DOHH2 (cell line): Measurements from ENCODE around the gene CCN6.
"Not testable (repeated sequence)": the region's sequence is repeated elsewhere in the genome, so short reads cannot be mapped to it uniquely, and the experiment has no call there.

Experiments used
- H3F3A ChIP-seq: fragments of 200-600 bp; sonication (generic), shearing (Covaris generic); 2 replicates; pipeline ENCODE4 v1.6.0; 2016; ENCODE audit warnings: antibody characterized with exemption, mild to moderate bottlenecking; ENCODE audit not compliant: control insufficient read depth, insufficient read depth
- H3K27ac ChIP-seq: fragments of 200-600 bp; sonication (generic); 2 replicates; pipeline ENCODE4 v1.5.1; 2014; ENCODE audit warnings: low read depth, mild to moderate bottlenecking, low read length, moderate library complexity
- H3K27me3 ChIP-seq: fragments of 200-600 bp; sonication (generic); 2 replicates; pipeline ENCODE4 v1.6.1; 2014; ENCODE audit warnings: mild to moderate bottlenecking, low read length, mixed read lengths; ENCODE audit not compliant: control insufficient read depth
- H3K36me3 ChIP-seq: fragments of 200-600 bp; sonication (generic); 2 replicates; pipeline ENCODE4 v1.6.1; 2014; ENCODE audit warnings: mild to moderate bottlenecking, low read length, moderate library complexity, mixed read lengths; ENCODE audit not compliant: control insufficient read depth
- H3K4me1 ChIP-seq: fragments of 200-600 bp; sonication (generic); 2 replicates; pipeline ENCODE4 v1.6.1; 2014; ENCODE audit warnings: mild to moderate bottlenecking, low read length, mixed read lengths; ENCODE audit not compliant: control insufficient read depth
- H3K4me2 ChIP-seq: fragments of 200-600 bp; sonication (generic); 2 replicates; pipeline ENCODE4 v1.6.0; 2014; ENCODE audit warnings: mild to moderate bottlenecking, low read length, moderate library complexity
- H3K4me3 ChIP-seq: fragments of 200-600 bp; sonication (generic); 2 replicates; pipeline ENCODE4 v1.5.1; 2014; ENCODE audit warnings: mild to moderate bottlenecking, low read length, mixed read lengths
- H3K79me2 ChIP-seq: fragments of 200-600 bp; sonication (generic); 2 replicates; pipeline ENCODE4 v1.6.1; 2014; ENCODE audit warnings: mild to moderate bottlenecking, low read length, mixed read lengths; ENCODE audit not compliant: control insufficient read depth
- H3K9me2 ChIP-seq: fragments of 200-600 bp; sonication (generic); replicated peaks from 2 replicates; pipeline ENCODE4 v1.6.1; 2014; ENCODE audit warnings: mild to moderate bottlenecking, low read length, mixed read lengths; ENCODE audit not compliant: control insufficient read depth
- H3K9me3 ChIP-seq: fragments of 200-600 bp; sonication (generic); 2 replicates; pipeline ENCODE4 v1.6.1; 2014; ENCODE audit warnings: antibody characterized with exemption, low read length, mixed read lengths; ENCODE audit not compliant: control insufficient read depth, insufficient read depth
- H4K20me1 ChIP-seq: fragments of 200-600 bp; sonication (generic); 2 replicates; pipeline ENCODE4 v1.6.0; 2014; ENCODE audit warnings: low read depth, mild to moderate bottlenecking, antibody characterized with exemption, low read length, moderate library complexity; ENCODE audit not compliant: control insufficient read depth, insufficient read depth
- CTCF ChIP-seq: fragments of 200-600 bp; sonication (generic); IDR thresholded peaks from one replicate; pipeline ENCODE4 v1.5.1; 2014; ENCODE audit warnings: antibody characterized with exemption, mild to moderate bottlenecking, low read depth, low read length; ENCODE audit not compliant: poor library complexity, severe bottlenecking
- EZH2phosphoT487 ChIP-seq: fragments of 200-600 bp; sonication (generic); IDR thresholded peaks from 2 replicates; pipeline ENCODE4 v1.6.1; 2017; ENCODE audit warnings: borderline replicate concordance, mild to moderate bottlenecking, antibody characterized with exemption, low read length, moderate library complexity, mixed read lengths

The CCN6 gene

GRCh38 chr6:112087916-112088315, 34.0 kb downstream of the CCN6 start:
- Histone ChIP-seq H3K27ac (no peak overlapping the region), H3K4me2 (peak overlapping the region; percentile 92), H3K36me3 (peaks cover 24% of the 10 kb centered on the region), H3K9me3 (no peaks in the 10 kb centered on the region), H4K20me1 (no peaks in the 10 kb centered on the region), H3K4me3 (peak overlapping the region; percentile 79), H3K9me2 (no peaks in the 10 kb centered on the region), H3K27me3 (peaks cover 11% of the 10 kb centered on the region), H3K4me1 (peaks cover 13% of the 10 kb centered on the region), H3K79me2 (peaks cover 12% of the 10 kb centered on the region), H3F3A (no peaks in the 10 kb centered on the region)
- no peak for TF ChIP-seq CTCF
- no peak for TF ChIP-seq EZH2phosphoT487

- Histone ChIP-seq H3K4me1 (no peaks in the 10 kb centered on the region), H3K27me3 (0 out of 2 replicates have a peak, but pooled peaks cover 3% of the 10 kb centered on the region), H3K79me2 (no peaks in the 10 kb centered on the region), H3F3A (no peaks in the 10 kb centered on the region), H3K27ac (no peak overlapping the region), H3K9me3 (no peaks in the 10 kb centered on the region), H4K20me1 (no peaks in the 10 kb centered on the region), H3K4me3 (no peak overlapping the region), H3K4me2 (no peak overlapping the region), H3K36me3 (no peaks in the 10 kb centered on the region), H3K9me2 (no peaks in the 10 kb centered on the region)
- TF ChIP-seq CTCF, result no peak
- no peak for TF ChIP-seq EZH2phosphoT487
These were observed 43.0 kb downstream of the CCN6 start for GRCh38 chr6:112096901-112097300.

- Histone ChIP-seq H3K9me2 (no peaks in the 10 kb centered on the region), H3K27me3 (no peaks in the 10 kb centered on the region), H3K4me1 (no peaks in the 10 kb centered on the region), H3K27ac (no peak overlapping the region), H3K79me2 (no peaks in the 10 kb centered on the region), H3K4me2 (no peak overlapping the region), H3K36me3 (no peaks in the 10 kb centered on the region), H4K20me1 (no peaks in the 10 kb centered on the region), H3F3A (no peaks in the 10 kb centered on the region), H3K9me3 (no peaks in the 10 kb centered on the region), H3K4me3 (no peak overlapping the region)
- TF ChIP-seq EZH2phosphoT487 (no peak), CTCF (no peak)
These were observed 46.7 kb downstream of the CCN6 start for GRCh38 chr6:112100561-112100960.

GRCh38 chr6:112106026-112106425, 52.1 kb downstream of the CCN6 start:
- not testable (repeated sequence) for H3K4me1 ChIP-seq, H3K9me3 ChIP-seq, H4K20me1 ChIP-seq, H3K27ac ChIP-seq, H3K36me3 ChIP-seq, H3K9me2 ChIP-seq, H3K4me2 ChIP-seq, H3K27me3 ChIP-seq, H3F3A ChIP-seq, H3K4me3 ChIP-seq, H3K79me2 ChIP-seq
